Activated CD4-positive, CD25-positive, alpha-beta regulatory T cell treated with anti-CD3 and anti-CD28 coated beads, Interleukin-2, amount 50 U/mL, for 72 hours (primary cell): ENCODE data around the gene DNAJC12.
"Not testable (repeated sequence)": the region's sequence is repeated elsewhere in the genome, so short reads cannot be mapped to it uniquely, and the experiment has no call there.

Experiments used
- DNase-seq: peaks from one replicate; pipeline ENCODE4 v3.0.0; 2021

DNAJC12 gene

GRCh38 chr10:67790534-67791408 is 47.2 kb downstream of the DNAJC12 start:
- DNase-seq, result no peak

GRCh38 chr10:67789769-67790168 is 48.2 kb downstream of the DNAJC12 start:
- no peak for DNase-seq

- DNase-seq, result peak; percentile 77
These were observed 49.7 kb downstream of the DNAJC12 start for GRCh38 chr10:67788028-67788886.

GRCh38 chr10:67785098-67785497 is 52.9 kb downstream of the DNAJC12 start:
- DNase-seq, result no peak

- no peak for DNase-seq
These were observed 53.5 kb downstream of the DNAJC12 start for GRCh38 chr10:67784474-67784873.

GRCh38 chr10:67783606-67784294 is 54.2 kb downstream of the DNAJC12 start:
- DNase-seq, result no peak

- no peak for DNase-seq
These were observed 55.5 kb downstream of the DNAJC12 start for GRCh38 chr10:67782530-67782929.

GRCh38 chr10:67780759-67781538 is 57.0 kb downstream of the DNAJC12 start:
- no peak for DNase-seq

- not testable (repeated sequence) for DNase-seq
These were observed 57.8 kb downstream of the DNAJC12 start for GRCh38 chr10:67780204-67780621.

GRCh38 chr10:67779465-67780203 is 58.4 kb downstream of the DNAJC12 start:
- peak; percentile 47 for DNase-seq

GRCh38 chr10:67776371-67776770 is 61.6 kb downstream of the DNAJC12 start:
- no peak for DNase-seq

- no peak for DNase-seq
These were observed 62.7 kb downstream of the DNAJC12 start for GRCh38 chr10:67775279-67775678.

- DNase-seq, result no peak
These were observed 65.0 kb downstream of the DNAJC12 start for GRCh38 chr10:67772894-67773511.

GRCh38 chr10:67772151-67772550 is 65.8 kb downstream of the DNAJC12 start:
- no peak for DNase-seq

- no peak for DNase-seq
These were observed 66.8 kb downstream of the DNAJC12 start for GRCh38 chr10:67771200-67771599.

GRCh38 chr10:67770537-67770936 is 67.5 kb downstream of the DNAJC12 start:
- DNase-seq, result no peak

- no peak for DNase-seq
These were observed 70.7 kb downstream of the DNAJC12 start for GRCh38 chr10:67767244-67767643.

GRCh38 chr10:67764012-67764822 is 73.8 kb downstream of the DNAJC12 start:
- DNase-seq, result peak; percentile 98

GRCh38 chr10:67763499-67764011 is 74.4 kb downstream of the DNAJC12 start:
- DNase-seq, result peak; percentile 76

GRCh38 chr10:67762567-67762966 is 75.4 kb downstream of the DNAJC12 start:
- not testable (repeated sequence) for DNase-seq
